NB4 (cell line): ENCODE data around the gene CHST15.

ENCODE experiments used
- DNase-seq: peaks from one replicate; pipeline ENCODE4 v3.0.0; 2010; ENCODE audit warnings: low read depth
- H3K4me3 ChIP-seq: one replicate; pipeline ENCODE4 v1.5.1; 2011; ENCODE audit warnings: mild to moderate bottlenecking, low read depth, low read length, moderate library complexity
- MYC ChIP-seq: IDR thresholded peaks from 2 replicates; pipeline ENCODE4 v1.6.1; 2011; ENCODE audit warnings: low read depth, low read length
- POLR2A ChIP-seq: IDR thresholded peaks from 2 replicates; pipeline ENCODE4 v1.6.1; 2011; ENCODE audit warnings: mild to moderate bottlenecking; ENCODE audit not compliant: insufficient read length; ENCODE audit errors: extremely low read depth
- TF ChIP-seq, protein P1 (sequence below): IDR thresholded peaks from one replicate; pipeline ENCODE4 v1.5.1; 2012; ENCODE audit warnings: low read depth, low read length
- TF ChIP-seq, protein P2 (sequence below): IDR thresholded peaks from 2 replicates; pipeline ENCODE4 v1.6.1; 2011; ENCODE audit warnings: low read depth, low read length

CHST15 gene

GRCh38 chr10:124030492-124031110, 62.8 kb downstream of the CHST15 start:
- DNase-seq: no peak
- TF ChIP-seq, protein P1, sequence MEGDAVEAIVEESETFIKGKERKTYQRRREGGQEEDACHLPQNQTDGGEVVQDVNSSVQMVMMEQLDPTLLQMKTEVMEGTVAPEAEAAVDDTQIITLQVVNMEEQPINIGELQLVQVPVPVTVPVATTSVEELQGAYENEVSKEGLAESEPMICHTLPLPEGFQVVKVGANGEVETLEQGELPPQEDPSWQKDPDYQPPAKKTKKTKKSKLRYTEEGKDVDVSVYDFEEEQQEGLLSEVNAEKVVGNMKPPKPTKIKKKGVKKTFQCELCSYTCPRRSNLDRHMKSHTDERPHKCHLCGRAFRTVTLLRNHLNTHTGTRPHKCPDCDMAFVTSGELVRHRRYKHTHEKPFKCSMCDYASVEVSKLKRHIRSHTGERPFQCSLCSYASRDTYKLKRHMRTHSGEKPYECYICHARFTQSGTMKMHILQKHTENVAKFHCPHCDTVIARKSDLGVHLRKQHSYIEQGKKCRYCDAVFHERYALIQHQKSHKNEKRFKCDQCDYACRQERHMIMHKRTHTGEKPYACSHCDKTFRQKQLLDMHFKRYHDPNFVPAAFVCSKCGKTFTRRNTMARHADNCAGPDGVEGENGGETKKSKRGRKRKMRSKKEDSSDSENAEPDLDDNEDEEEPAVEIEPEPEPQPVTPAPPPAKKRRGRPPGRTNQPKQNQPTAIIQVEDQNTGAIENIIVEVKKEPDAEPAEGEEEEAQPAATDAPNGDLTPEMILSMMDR: no peak
- TF ChIP-seq POLR2A (no peak), MYC (no peak)
- TF ChIP-seq, protein P2, sequence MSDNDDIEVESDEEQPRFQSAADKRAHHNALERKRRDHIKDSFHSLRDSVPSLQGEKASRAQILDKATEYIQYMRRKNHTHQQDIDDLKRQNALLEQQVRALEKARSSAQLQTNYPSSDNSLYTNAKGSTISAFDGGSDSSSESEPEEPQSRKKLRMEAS: no peak
- H3K4me3 ChIP-seq: no peak overlapping the region

GRCh38 chr10:124030061-124030460, 63.3 kb downstream of the CHST15 start:
- TF ChIP-seq, protein P2: no peak
- TF ChIP-seq POLR2A: no peak
- no peak for TF ChIP-seq MYC
- TF ChIP-seq, protein P1: no peak
- H3K4me3 ChIP-seq: no peak overlapping the region
- no peak for DNase-seq

DNA sequence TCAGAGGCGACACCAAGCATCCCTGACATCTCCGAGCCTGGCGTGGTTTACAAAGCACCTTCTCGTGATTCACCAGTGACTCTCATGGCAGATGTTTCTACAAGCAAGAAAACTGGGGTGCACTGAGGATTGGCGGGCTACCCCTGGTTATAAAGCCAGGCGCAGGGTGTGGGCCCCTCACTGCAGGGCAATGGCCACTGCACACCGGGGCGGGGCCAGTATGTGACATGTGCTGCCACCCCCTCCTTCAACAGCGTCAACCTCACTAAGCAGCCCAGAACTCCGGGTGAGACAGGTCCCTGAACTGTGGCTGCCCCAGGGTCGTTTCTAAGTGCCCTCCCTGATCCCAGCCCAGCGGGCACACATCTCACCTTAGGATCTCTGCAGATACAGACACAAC, 63.8 kb downstream of the CHST15 start:
- TF ChIP-seq, protein P1: no peak
- TF ChIP-seq, protein P2: no peak
- TF ChIP-seq MYC: no peak
- no peak for DNase-seq
- no peak overlapping the region for H3K4me3 ChIP-seq

DNA sequence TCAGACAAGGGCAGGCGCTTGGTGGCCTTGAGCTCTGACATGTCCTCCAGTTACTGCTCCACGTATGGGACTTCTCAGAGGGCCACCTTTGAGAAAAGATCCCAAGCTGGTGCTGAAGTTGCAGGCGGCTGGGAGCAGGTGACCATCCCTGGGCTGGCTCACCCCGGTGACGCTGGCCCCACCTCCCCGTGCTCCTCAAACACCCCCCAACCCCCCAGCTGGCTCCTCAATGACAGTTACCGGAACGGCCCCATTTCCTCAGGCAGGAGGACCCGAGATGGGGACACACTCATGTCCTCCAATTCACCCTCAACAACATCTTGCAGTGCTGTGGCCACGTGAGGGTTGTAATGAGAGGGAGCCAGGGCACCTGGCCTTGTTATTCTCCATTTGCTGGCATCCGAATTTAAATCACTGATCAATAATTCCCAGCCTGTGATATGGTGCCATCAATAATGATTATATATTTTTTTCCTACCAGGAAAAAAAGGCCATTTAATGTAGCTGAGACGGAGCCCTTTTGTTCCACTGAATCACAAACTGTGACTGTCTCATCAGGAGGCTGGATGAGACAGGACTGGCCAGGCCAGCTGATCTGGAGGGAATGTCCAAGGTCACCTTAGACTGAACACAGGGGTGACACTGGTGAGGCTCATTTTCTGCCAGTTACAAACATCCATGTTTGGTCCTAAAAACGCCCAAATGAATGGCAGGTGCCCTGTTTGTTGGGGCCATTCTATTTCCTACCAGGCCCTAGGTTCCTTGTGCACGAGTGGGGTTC, 64.5 kb downstream of the CHST15 start:
- no peak for DNase-seq
- no peak overlapping the region for H3K4me3 ChIP-seq
- TF ChIP-seq, protein P1: no peak
- no peak for TF ChIP-seq MYC
- TF ChIP-seq POLR2A: no peak
- TF ChIP-seq, protein P2: no peak

DNA sequence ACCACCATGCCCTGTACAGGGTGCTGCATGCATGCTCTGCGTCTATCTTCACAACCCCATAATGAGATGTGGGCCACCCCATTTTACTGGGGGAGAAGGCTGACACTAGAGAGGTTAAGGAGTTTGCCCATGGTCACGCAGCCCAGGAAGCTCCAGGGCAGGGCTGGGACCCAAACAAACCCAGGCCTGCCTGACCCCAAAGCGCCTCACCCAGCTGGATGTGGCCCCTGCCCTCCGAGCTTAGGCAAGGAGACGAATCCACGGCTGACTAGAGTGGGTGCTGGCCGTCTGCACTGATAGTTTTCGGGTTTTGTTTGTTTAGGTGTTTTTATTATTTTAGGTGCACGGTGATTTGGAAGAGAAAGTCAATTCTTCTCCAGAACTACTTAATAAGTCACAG, 65.7 kb downstream of the CHST15 start:
- TF ChIP-seq, protein P1: no peak
- TF ChIP-seq, protein P2: no peak
- no peak for TF ChIP-seq POLR2A
- no peak for TF ChIP-seq MYC
- no peak for DNase-seq
- H3K4me3 ChIP-seq: no peak overlapping the region
